ENCODE data around the gene AMMECR1L. TPM values are rescaled to one million over a fixed set of nuclear protein-coding genes. Genes with fewer than 3 reads are reported as not detected.

The AMMECR1L gene
- polyA plus RNA-seq, 2 of the 4 experiments (the other 2 are of a cell fraction), result 15.6 to 23.0 TPM

- TF ChIP-seq EP300 (IDR thresholded peaks at IDR 0.05) (peak in 1 of 2 experiments; percentile 33; a peak in 1 of 5 replicates), FOSB (CRISPR knock-in tag; IDR thresholded peaks at IDR 0.05) (no peak), KDM5A (IDR thresholded peaks at IDR 0.05) (no peak), JUNB (IDR thresholded peaks at IDR 0.05) (peak; percentile 28; the same call in 1 of the 2 replicates)
Observed at GRCh38 chr2:127932199-127932876, 46.6 kb upstream of the AMMECR1L start (continued).

GRCh38 chr2:127929449-127929848 lies 43.7 kb upstream of the AMMECR1L start:
- no peak overlapping the region for H3K4me2 ChIP-seq
- no peaks in the 10 kb centered on the region for H3K9me3 ChIP-seq
- 78% methylated on average over 1 of the region's 1 CpG for WGBS (ENCODE audit: missing lambda C conversion rate)
- DNase-seq (ENCODE audit: low read depth in 1 of 2, low spot score in 1 of 2) (no peak), FAIRE-seq (no peak), ATAC-seq (no peak)
- ChIA-PET CTCF (interaction anchor here (0.6 kb wide), 1 partner anchor 32 kb away, joined by 4 read pairs; no protein-coding TSS in a partner anchor), POLR2A (no interaction called here)
- no peak for TF ChIP-seq RFX5 (IDR thresholded peaks at IDR 0.05)
- no peak for TF ChIP-seq MAX (IDR thresholded peaks at IDR 0.05)
- no peak for TF ChIP-seq NR3C1 (IDR thresholded peaks at IDR 0.05)
- TF ChIP-seq CBX8 (IDR thresholded peaks at IDR 0.05), result no peak
- no peak for TF ChIP-seq ZFP36 (IDR thresholded peaks at IDR 0.05; ENCODE audit: borderline replicate concordance, partially characterized antibody)
- no peak overlapping the region for H3K4me3 ChIP-seq
- H3K4me1 ChIP-seq, result peaks cover 11% of the 10 kb centered on the region; the same call in 2 of the 3 replicates
- no peak overlapping the region for H3K27ac ChIP-seq

GRCh38 chr2:127927384-127927783 lies 41.6 kb upstream of the AMMECR1L start:
- H3K4me2 ChIP-seq, result no peak overlapping the region
- WGBS (ENCODE audit: missing lambda C conversion rate), result 93% methylated on average over 3 of the region's 3 CpGs
- no peaks in the 10 kb centered on the region for H3K9me3 ChIP-seq
- TF ChIP-seq CEBPB (IDR thresholded peaks at IDR 0.05) (no peak), MAX (IDR thresholded peaks at IDR 0.05) (no peak), MYC (IDR thresholded peaks at IDR 0.05; ENCODE audit: borderline replicate concordance, low read length) (no peak), HEYL (CRISPR knock-in tag; IDR thresholded peaks at IDR 0.05) (no peak), NFE2L2 (conservative IDR thresholded peaks at IDR 0.05; ENCODE audit: low read length) (no peak), EHMT2 (IDR thresholded peaks at IDR 0.05; ENCODE audit: low read depth) (no peak), REST (IDR thresholded peaks at IDR 0.05) (no peak), RARB (CRISPR knock-in tag; IDR thresholded peaks at IDR 0.05) (no peak), POLR2AphosphoS2 (conservative IDR thresholded peaks at IDR 0.05; ENCODE audit: low read length) (no peak)
- POLR2A ChIA-PET, result no interaction called here
- peaks cover 6% of the 10 kb centered on the region; the same call in 2 of the 3 replicates for H3K4me1 ChIP-seq
- no peak overlapping the region for H3K4me3 ChIP-seq
- H3K27ac ChIP-seq, result no peak overlapping the region
- no peak for FAIRE-seq
- DNase-seq (ENCODE audit: low read depth in 1 of 2, low spot score in 1 of 2), result no peak
- ATAC-seq, result no peak
- CTCF ChIA-PET, result no interaction called here

- peaks cover 11% of the 10 kb centered on the region; the same call in 2 of the 3 replicates for H3K4me1 ChIP-seq
- H3K4me3 ChIP-seq, result no peak overlapping the region
- H3K9me3 ChIP-seq, result no peaks in the 10 kb centered on the region
- ATAC-seq, result no peak
- no peak for DNase-seq (ENCODE audit: low read depth in 1 of 2, low spot score in 1 of 2)
- no peak overlapping the region for H3K4me2 ChIP-seq
- no peak overlapping the region for H3K27ac ChIP-seq
- no peak for FAIRE-seq
- POLR2A ChIA-PET, result no interaction called here
- WGBS (ENCODE audit: missing lambda C conversion rate), result 95% methylated on average over 4 of the region's 4 CpGs
- CTCF ChIA-PET, result interaction anchor here (0.5 to 1.7 kb wide), 2 partner anchors 9 to 636 kb away, joined by 3 to 4 read pairs; no protein-coding TSS in a partner anchor
- TF ChIP-seq RCOR1 (IDR thresholded peaks at IDR 0.05; ENCODE audit: low read depth, low read length) (no peak), HOXB13 (CRISPR knock-in tag; IDR thresholded peaks at IDR 0.05; ENCODE audit: low read depth) (no peak), USF2 (IDR thresholded peaks at IDR 0.05) (no peak), SMC3 (IDR thresholded peaks at IDR 0.05) (no peak), SREBF2 (IDR thresholded peaks at IDR 0.05) (no peak), JUNB (IDR thresholded peaks at IDR 0.05) (no peak), NPAS2 (CRISPR knock-in tag; IDR thresholded peaks at IDR 0.05; ENCODE audit: borderline replicate concordance) (no peak), JUN (IDR thresholded peaks at IDR 0.05) (no peak), HMGXB4 (CRISPR knock-in tag; IDR thresholded peaks at IDR 0.05; ENCODE audit: borderline replicate concordance) (no peak), NFE2L2 (conservative IDR thresholded peaks at IDR 0.05; ENCODE audit: low read length) (no peak), E2F6 (IDR thresholded peaks at IDR 0.05; ENCODE audit: borderline replicate concordance, low read depth) (no peak)
Observed at GRCh38 chr2:127917916-127918315, 32.2 kb upstream of the AMMECR1L start.
